HCT116 (cell line): Measurements from ENCODE around the gene SIK3. TPM values are rescaled to one million over a fixed set of nuclear protein-coding genes. Genes with fewer than 3 reads are reported as not detected.

Source experiments
- ATAC-seq: fragments of 200-7000 bp; cut with Tn5 transposase; 2 replicates; pipeline ENCODE4 v1.9.1; 2020; ENCODE audit warnings: mild to moderate bottlenecking, moderate library complexity
- BruUV-seq: library from RNA; stranded (reverse); fragments of 400-500 nt; replicated peaks from 2 replicates; lab custom pipeline; 2021; lab: Mats Ljungman, UMichigan
- CTCF ChIA-PET: fragments of 300-600 bp; sonication (Branson Sonifier 250); formaldehyde crosslinking; loops from one replicate; lab custom pipeline; 2021; ENCODE audit warnings: antibody characterized with exemption; lab: Charles Lee
- POLR2A ChIA-PET: fragments of 300-600, 350-600 bp; sonication (Branson Sonifier 250); formaldehyde crosslinking; loops from one replicate; lab custom pipeline; 2021; ENCODE audit warnings: antibody characterized with exemption; lab: Charles Lee
- RAD21 ChIA-PET, 2 experiments: fragments of 300-600 bp; sonication (Branson Sonifier 250); formaldehyde crosslinking; loops; one replicate each; lab custom pipeline; 2023; ENCODE audit warnings: low total read pairs in 2 of 2; ENCODE audit not compliant: uncharacterized antibody in 2 of 2, unreplicated experiment in 2 of 2, low non-redundant PET in 1 of 2; lab: Charles Lee
- DNase-seq: peaks from one replicate; pipeline ENCODE4 v3.0.0-alpha.2; 2010; ENCODE audit warnings: low read depth, low spot score
- H2AFZ ChIP-seq: fragments of 200-600 bp; shearing (Covaris generic), sonication (generic); 2 replicates; pipeline ENCODE4 v1.6.1; 2017; ENCODE audit warnings: low read depth, mixed run types, mixed read lengths, antibody characterized with exemption, low read length; ENCODE audit not compliant: poor library complexity, severe bottlenecking
- H3K27ac ChIP-seq: 2 replicates; pipeline ENCODE4 v1.5.1; 2012; ENCODE audit warnings: low read depth, low read length
- H3K27me3 ChIP-seq: fragments of 200-600 bp; sonication (generic); 2 replicates; pipeline ENCODE4 v1.6.1; 2016; ENCODE audit warnings: mixed run types, low read length, mixed read lengths; ENCODE audit not compliant: insufficient read depth
- H3K36me3 ChIP-seq, 2 experiments: fragments of 200-500 bp in 1 of 2; fragments of 200-600 bp in 1 of 2; sonication (Bioruptor generic) in 1 of 2; sonication (generic) in 1 of 2; 2 replicates each; pipeline versions ENCODE4 v1.5.1 to v1.6.1; 2014 to 2016; ENCODE audit warnings: low read length in 2 of 2, inconsistent platforms in 1 of 2, mixed read lengths in 1 of 2, mixed run types in 1 of 2; ENCODE audit not compliant: insufficient read depth in 2 of 2, control insufficient read depth in 1 of 2
- H3K4me1 ChIP-seq, 2 experiments: fragments of 200-600 bp in 1 of 2; sonication (generic) in 1 of 2; 2 replicates each; pipeline versions ENCODE4 v1.5.1 to v1.6.1; 2012 to 2017; ENCODE audit warnings: low read length in 2 of 2, inconsistent platforms in 1 of 2, mild to moderate bottlenecking in 1 of 2, mixed read lengths in 1 of 2, mixed run types in 1 of 2, moderate library complexity in 1 of 2; ENCODE audit not compliant: insufficient read depth in 2 of 2, control insufficient read depth in 1 of 2
- H3K4me2 ChIP-seq: fragments of 200-600 bp; sonication (generic); 2 replicates; pipeline ENCODE4 v1.6.1; 2017; ENCODE audit warnings: mixed run types, low read length, mixed read lengths
- H3K4me3 ChIP-seq, 2 experiments: fragments of 200-600 bp in 1 of 2; sonication (generic) in 1 of 2; replicated peaks in 1 of 2; 2 replicates each; pipeline ENCODE4 v1.5.1; 2011 to 2016; ENCODE audit warnings: low read length in 2 of 2, control low read depth in 1 of 2, low read depth in 1 of 2, mild to moderate bottlenecking in 1 of 2, mixed read lengths in 1 of 2, mixed run types in 1 of 2
- H3K79me2 ChIP-seq: fragments of 200-600 bp; sonication (generic); 2 replicates; pipeline ENCODE4 v1.6.1; 2017; ENCODE audit warnings: mild to moderate bottlenecking, mixed run types, low read length, moderate library complexity, mixed read lengths; ENCODE audit not compliant: insufficient read depth
- H3K9ac ChIP-seq: fragments of 200-600 bp; sonication (generic); 2 replicates; pipeline ENCODE4 v1.6.1; 2016; ENCODE audit warnings: low read length, mixed read lengths
- H3K9me2 ChIP-seq: fragments of 200-600 bp; sonication (generic), shearing (Covaris generic); 2 replicates; pipeline ENCODE4 v1.6.1; 2017; ENCODE audit warnings: mixed run types, mild to moderate bottlenecking, moderate library complexity; ENCODE audit not compliant: insufficient read depth
- H3K9me3 ChIP-seq, 2 experiments: fragments of 200-500 bp in 1 of 2; fragments of 200-600 bp in 1 of 2; sonication (Bioruptor generic) in 1 of 2; sonication (generic) in 1 of 2; 2 replicates each; pipeline ENCODE4 v1.6.1; 2014 to 2017; ENCODE audit warnings: low read length in 2 of 2, mixed read lengths in 2 of 2, inconsistent platforms in 1 of 2, low read depth in 1 of 2, mild to moderate bottlenecking in 1 of 2, mixed run types in 1 of 2, moderate library complexity in 1 of 2; ENCODE audit not compliant: control insufficient read depth in 1 of 2, insufficient read depth in 1 of 2
- H4K20me1 ChIP-seq: fragments of 200-600 bp; sonication (generic), shearing (Covaris generic); 2 replicates; pipeline ENCODE4 v1.6.1; 2017; ENCODE audit warnings: mixed run types, mild to moderate bottlenecking, moderate library complexity; ENCODE audit not compliant: insufficient read depth
- ATF3 ChIP-seq: IDR thresholded peaks from 2 replicates; pipeline ENCODE4 v1.6.1; 2012
- CBX3 ChIP-seq: IDR thresholded peaks from 2 replicates; pipeline ENCODE4 v1.6.1; 2012; ENCODE audit warnings: low read depth
- EGR1 ChIP-seq: IDR thresholded peaks from 2 replicates; pipeline ENCODE4 v1.6.1; 2012; ENCODE audit warnings: low read depth
- ELF1 ChIP-seq: IDR thresholded peaks from 2 replicates; pipeline ENCODE4 v1.6.1; 2012; ENCODE audit warnings: low read depth, borderline replicate concordance
- SIN3A ChIP-seq: IDR thresholded peaks from 2 replicates; pipeline ENCODE4 v1.6.1; 2012; ENCODE audit warnings: low read depth
- SP1 ChIP-seq: IDR thresholded peaks from 2 replicates; pipeline ENCODE4 v1.6.1; 2012; ENCODE audit warnings: low read depth
- TCF7L2 ChIP-seq: IDR thresholded peaks from 2 replicates; pipeline ENCODE4 v1.7.0; 2011; ENCODE audit warnings: borderline replicate concordance, inconsistent platforms; ENCODE audit not compliant: insufficient read depth, insufficient read length; ENCODE audit errors: extremely low read depth
- ZBTB33 ChIP-seq: IDR thresholded peaks from 2 replicates; pipeline ENCODE4 v1.6.1; 2011; ENCODE audit warnings: mild to moderate bottlenecking, low read length, moderate library complexity; ENCODE audit not compliant: insufficient replicate concordance; ENCODE audit errors: extremely low read depth
- intact Hi-C: fragments of 100-400 bp; cut with micrococcal nuclease; formaldehyde crosslinking; loops from 2 replicates; pipeline ENCODE4 v1.10.0; 2022
- total RNA-seq: library from RNA; stranded (reverse); gene quantifications from one replicate; pipeline ENCODE4 v1.2.1, GENCODE V29; 2021; ENCODE audit not compliant: unreplicated experiment

The SIK3 gene
- total RNA-seq, 1 experiment from 2014 or later, result 21.0 TPM

- Histone ChIP-seq H4K20me1 (no peaks in the 10 kb centered on the region), H3K27me3 (no peaks in the 10 kb centered on the region), H3K4me2 (no peak overlapping the region), H3K9ac (no peak overlapping the region), H2AFZ (no peak overlapping the region), H3K4me1 (peaks cover 0 to 5% of the 10 kb centered on the region in 2 experiments; a peak in 1 of 4 replicates), H3K27ac (no peak overlapping the region), H3K36me3 (0 out of 4 replicates have a peak, but pooled peaks cover 0 to 1% of the 10 kb centered on the region in 2 experiments), H3K9me2 (no peaks in the 10 kb centered on the region), H3K9me3 (no peaks in the 10 kb centered on the region), H3K79me2 (no peaks in the 10 kb centered on the region), H3K4me3 (no peak overlapping the region)
- CTCF ChIA-PET, result interaction anchor here (0.9 to 3.1 kb wide), 3 partner anchors 45 to 225 kb away, joined by 3 to 34 read pairs (median 7); no protein-coding TSS in a partner anchor
- DNase-seq (no peak), ATAC-seq (no peak)
- POLR2A ChIA-PET, result interaction anchor here (0.7 kb wide), 1 partner anchor 194 kb away, joined by 3 read pairs; no protein-coding TSS in a partner anchor
- no TSS peak for BruUV-seq
- no peak for TF ChIP-seq TCF7L2
- no peak for TF ChIP-seq SIN3A
- TF ChIP-seq ZBTB33, result no peak
- TF ChIP-seq EGR1, result no peak
- no peak for TF ChIP-seq ELF1
- no peak for TF ChIP-seq SP1
- TF ChIP-seq ATF3, result no peak
- TF ChIP-seq CBX3, result no peak
- intact Hi-C loops, result loop anchor here (2.0 kb wide), 1 partner anchor 216 kb away; no protein-coding TSS in a partner anchor
- RAD21 ChIA-PET, result interaction anchor here in 1 of 2 experiments (1.6 kb wide), 1 partner anchor 225 kb away, joined by 3 read pairs; no protein-coding TSS in a partner anchor
Observed at GRCh38 chr11:116881143-116881542, 217.1 kb downstream of the SIK3 start.
